Esophagus squamous epithelium (tissue), 5 donors: ENCODE results near the gene PRKCB. TPM values are rescaled to one million over a fixed set of nuclear protein-coding genes. Genes with fewer than 3 reads are reported as not detected.

Experiments
- DNase-seq: peaks from one replicate; lab custom pipeline; 2025; lab: John Stamatoyannopoulos, UW
- H3K27ac ChIP-seq, 4 donors: fragments of 200-600 bp; sonication (generic); one replicate each; pipeline ENCODE4 v1.5.1; 2016 to 2019; ENCODE audit warnings: mild to moderate bottlenecking in 1 of 4
- H3K27me3 ChIP-seq, 4 donors: fragments of 200-600 bp; sonication (generic); 1 replicate in 3 of 4; 2 replicates in 1 of 4; pipeline versions ENCODE4 v1.5.1 to v1.6.0; 2017 to 2021; ENCODE audit warnings: antibody characterized with exemption in 1 of 4
- H3K36me3 ChIP-seq, 3 donors: fragments of 200-600 bp; sonication (generic); one replicate each; pipeline ENCODE4 v1.5.1; 2016 to 2019
- H3K4me1 ChIP-seq, 3 donors: fragments of 200-600 bp; sonication (generic); one replicate each; pipeline ENCODE4 v1.5.1; 2017 to 2019
- H3K4me3 ChIP-seq, 4 donors: fragments of 200-600 bp; sonication (generic); 1 replicate in 3 of 4; 2 replicates in 1 of 4; pipeline ENCODE4 v1.5.1; 2016 to 2019; ENCODE audit warnings: mild to moderate bottlenecking in 2 of 4, moderate library complexity in 1 of 4
- H3K9me3 ChIP-seq, 3 donors: fragments of 200-600 bp; sonication (generic); one replicate each; pipeline ENCODE4 v1.5.1; 2016 to 2019
- POLR2A ChIP-seq, 4 donors: fragments of 450-650 bp; IDR thresholded peaks; one replicate each; pipeline ENCODE4 v1.6.1; 2017; ENCODE audit warnings: antibody characterized with exemption in 4 of 4, mild to moderate bottlenecking in 4 of 4, moderate library complexity in 3 of 4
- WGBS, 2 donors: methylation state at CpG; one replicate each; pipeline ENCODE4 v1.1.5; 2018; 5-methylcytosine and 5-hydroxymethylcytosine counted together
- intact Hi-C: fragments of 100-400 bp; cut with DNase I; formaldehyde crosslinking; loops from one replicate; pipeline ENCODE4 v1.15.0; 2022
- total RNA-seq, 4 donors: library from RNA; depleted of rRNA; stranded (reverse); fragments of >200 nt; gene quantifications; one replicate each; pipeline ENCODE4 v1.1.0, GENCODE V29; 2016
- TF ChIP-seq, protein P1 (sequence below), 6 experiments: fragments of 450-650 bp in 4 of 6; fragments of 200-600 bp in 2 of 6; sonication (generic) in 2 of 6; IDR thresholded peaks; one replicate each; pipeline ENCODE4 v1.5.1; 2016 to 2019; ENCODE audit warnings: antibody characterized with exemption in 6 of 6, mild to moderate bottlenecking in 4 of 6, moderate library complexity in 4 of 6
- donor health status: DM: yes; HTN: yes; CAD: no.

Gene PRKCB
- total RNA-seq, 4 donors from 2014 or later: 0.38 to 4.0 (median 1.7) TPM

DNA sequence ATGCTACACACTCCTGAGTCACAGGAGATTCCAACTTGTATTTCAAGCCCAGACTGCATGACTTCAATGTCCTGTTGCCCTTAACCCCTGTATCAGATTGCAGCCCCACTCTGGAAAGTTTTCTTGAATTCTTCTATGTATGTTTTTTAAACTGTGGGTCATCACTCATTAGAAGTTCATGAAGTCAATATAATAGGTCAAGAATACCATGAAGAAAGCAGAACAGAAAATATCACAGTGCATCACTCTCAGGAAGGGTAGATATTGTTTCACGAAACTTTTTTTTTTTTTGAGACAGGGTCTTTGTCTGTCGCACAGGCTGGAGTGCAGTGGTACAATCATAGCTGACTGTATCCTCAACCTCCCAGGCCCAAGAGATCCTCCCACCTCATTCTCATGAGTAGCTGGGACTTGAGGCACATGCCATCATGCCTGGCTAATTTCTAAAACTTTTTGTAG lies 20.5 kb downstream of the PRKCB start:
- Histone ChIP-seq H3K27me3 (peaks cover 0 to 15% (median 0%) of the 10 kb centered on the region in 4 donors), H3K36me3 (no peaks in the 10 kb centered on the region), H3K9me3 (no peaks in the 10 kb centered on the region), H3K4me3 (no peak overlapping the region), H3K27ac (no peak overlapping the region), H3K4me1 (no peaks in the 10 kb centered on the region)
- no peak for DNase-seq
- WGBS, 2 donors: 78 to 88% methylated on average over 2 of the region's 2 CpGs
- intact Hi-C loops: no loop called here
- no peak for TF ChIP-seq POLR2A (IDR thresholded peaks at IDR 0.05)
- TF ChIP-seq, protein P1, sequence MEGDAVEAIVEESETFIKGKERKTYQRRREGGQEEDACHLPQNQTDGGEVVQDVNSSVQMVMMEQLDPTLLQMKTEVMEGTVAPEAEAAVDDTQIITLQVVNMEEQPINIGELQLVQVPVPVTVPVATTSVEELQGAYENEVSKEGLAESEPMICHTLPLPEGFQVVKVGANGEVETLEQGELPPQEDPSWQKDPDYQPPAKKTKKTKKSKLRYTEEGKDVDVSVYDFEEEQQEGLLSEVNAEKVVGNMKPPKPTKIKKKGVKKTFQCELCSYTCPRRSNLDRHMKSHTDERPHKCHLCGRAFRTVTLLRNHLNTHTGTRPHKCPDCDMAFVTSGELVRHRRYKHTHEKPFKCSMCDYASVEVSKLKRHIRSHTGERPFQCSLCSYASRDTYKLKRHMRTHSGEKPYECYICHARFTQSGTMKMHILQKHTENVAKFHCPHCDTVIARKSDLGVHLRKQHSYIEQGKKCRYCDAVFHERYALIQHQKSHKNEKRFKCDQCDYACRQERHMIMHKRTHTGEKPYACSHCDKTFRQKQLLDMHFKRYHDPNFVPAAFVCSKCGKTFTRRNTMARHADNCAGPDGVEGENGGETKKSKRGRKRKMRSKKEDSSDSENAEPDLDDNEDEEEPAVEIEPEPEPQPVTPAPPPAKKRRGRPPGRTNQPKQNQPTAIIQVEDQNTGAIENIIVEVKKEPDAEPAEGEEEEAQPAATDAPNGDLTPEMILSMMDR (IDR thresholded peaks at IDR 0.05): no peak

DNA sequence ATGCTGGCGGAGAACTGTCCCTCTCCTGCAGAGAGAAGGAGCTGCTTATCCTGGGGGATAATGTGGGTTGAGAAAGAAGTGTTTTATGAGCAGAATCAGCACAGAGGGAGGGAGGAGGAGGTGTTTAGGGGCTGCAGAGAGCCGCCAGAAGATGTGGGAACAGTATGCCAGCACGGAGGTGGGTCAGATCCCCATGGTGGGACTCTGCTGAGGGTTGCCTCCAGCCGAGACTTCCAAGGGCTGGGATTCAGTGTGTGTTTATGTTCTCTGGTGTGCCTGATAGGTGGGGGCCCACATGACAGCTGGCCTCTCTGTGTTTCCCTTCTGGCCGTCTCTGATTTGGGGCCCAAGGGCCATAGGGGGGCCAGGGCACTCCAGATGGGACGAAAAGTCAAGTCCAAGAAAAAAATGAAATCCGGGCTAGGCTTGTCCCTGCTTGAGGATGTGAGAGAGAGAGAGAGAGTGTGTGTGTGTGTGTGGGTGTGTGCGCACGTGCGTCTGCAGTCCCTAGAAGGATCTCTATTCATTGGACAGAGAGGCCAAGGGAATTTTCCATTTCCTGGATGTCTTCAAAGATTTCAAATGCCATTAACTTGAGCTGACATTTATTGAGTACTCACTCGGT lies 21.6 kb downstream of the PRKCB start:
- Histone ChIP-seq H3K27ac (no peak overlapping the region), H3K27me3 (peaks cover 0 to 18% (median 0%) of the 10 kb centered on the region in 4 donors)
- WGBS, 2 donors: 21 to 29% methylated on average over 10 to 11 of the region's 11 CpGs

GRCh38 chr16:23857881-23858269 lies 22.1 kb downstream of the PRKCB start:
- intact Hi-C loops: no loop called here
- Histone ChIP-seq H3K4me1 (no peaks in the 10 kb centered on the region), H3K36me3 (no peaks in the 10 kb centered on the region), H3K9me3 (no peaks in the 10 kb centered on the region), H3K4me3 (no peak overlapping the region), H3K27ac (no peak overlapping the region), H3K27me3 (peaks cover 0 to 18% (median 0%) of the 10 kb centered on the region in 4 donors)
- TF ChIP-seq POLR2A (IDR thresholded peaks at IDR 0.05): no peak
- TF ChIP-seq, protein P1 (IDR thresholded peaks at IDR 0.05): no peak
- 47 to 57% methylated on average over 1 of the region's 1 CpG for WGBS, 2 donors
- DNase-seq: no peak

More for the DNA sequence above, 21.6 kb downstream of the PRKCB start:
- no peak for TF ChIP-seq POLR2A (IDR thresholded peaks at IDR 0.05)
- TF ChIP-seq, protein P1 (IDR thresholded peaks at IDR 0.05): no peak
- intact Hi-C loops: no loop called here
- Histone ChIP-seq H3K4me3 (no peak overlapping the region), H3K36me3 (no peaks in the 10 kb centered on the region), H3K9me3 (no peaks in the 10 kb centered on the region), H3K4me1 (no peaks in the 10 kb centered on the region)
- no peak for DNase-seq

GRCh38 chr16:23858542-23858941 lies 22.8 kb downstream of the PRKCB start:
- no peaks in the 10 kb centered on the region for H3K36me3 ChIP-seq
- 30 to 67% methylated on average over 1 of the region's 1 CpG for WGBS, 2 donors
- no peak for TF ChIP-seq POLR2A (IDR thresholded peaks at IDR 0.05)
- TF ChIP-seq, protein P1 (IDR thresholded peaks at IDR 0.05): no peak
- no peaks in the 10 kb centered on the region for H3K9me3 ChIP-seq
- H3K4me3 ChIP-seq: no peak overlapping the region
- peaks cover 0 to 18% (median 0%) of the 10 kb centered on the region in 4 donors for H3K27me3 ChIP-seq
- DNase-seq: no peak
- intact Hi-C loops: no loop called here
- H3K27ac ChIP-seq: no peak overlapping the region
- no peaks in the 10 kb centered on the region for H3K4me1 ChIP-seq

DNA sequence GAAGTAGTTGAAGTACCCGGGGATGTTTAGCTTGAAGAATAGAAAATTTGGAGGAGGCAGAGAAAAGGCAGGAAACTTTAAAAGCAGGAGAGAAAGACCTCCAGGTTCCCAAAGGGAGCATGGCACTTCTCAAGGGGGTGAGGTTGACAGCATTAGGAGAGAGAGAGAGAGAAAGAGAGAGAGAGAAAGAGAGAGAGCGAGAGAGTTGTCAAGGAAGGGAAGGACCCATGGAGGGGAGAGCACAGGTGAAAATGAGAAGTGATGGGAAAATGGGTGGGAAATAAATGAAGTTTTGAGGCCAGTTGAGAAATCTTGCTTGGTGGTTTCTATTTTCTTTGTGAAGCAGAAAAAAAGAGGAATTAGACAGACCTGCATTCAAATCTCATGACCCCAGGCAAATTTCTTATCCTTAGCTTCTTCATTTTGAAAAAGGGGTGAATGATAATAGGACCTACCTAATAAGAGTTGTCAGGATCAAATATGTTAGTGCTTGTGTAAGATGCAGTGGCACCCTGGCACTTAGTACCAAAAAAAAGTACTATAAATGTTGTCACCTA lies 24.0 kb downstream of the PRKCB start:
- WGBS, 2 donors: 57 to 71% methylated on average over 2 of the region's 2 CpGs
- intact Hi-C loops: no loop called here
- no peak for DNase-seq
- Histone ChIP-seq H3K9me3 (no peaks in the 10 kb centered on the region), H3K4me1 (peaks cover 0 to 4% (median 4%) of the 10 kb centered on the region in 3 donors), H3K4me3 (no peak overlapping the region), H3K36me3 (no peaks in the 10 kb centered on the region), H3K27me3 (peaks cover 0 to 23% (median 0%) of the 10 kb centered on the region in 4 donors), H3K27ac (no peak overlapping the region)
- TF ChIP-seq, protein P1 (IDR thresholded peaks at IDR 0.05): no peak
- TF ChIP-seq POLR2A (IDR thresholded peaks at IDR 0.05): no peak
